SK-N-SH (cell line): ENCODE measurements around the gene RNF130. TPM values are rescaled to one million over a fixed set of nuclear protein-coding genes. Genes with fewer than 3 reads are reported as not detected.

Experiments
- CTCF ChIA-PET: fragments of 300-600, 350-600 bp; formaldehyde crosslinking; extraction: SDS; loops from one replicate; lab custom pipeline; 2021; lab: Yijun Ruan, JAX
- POLR2A ChIA-PET: fragments of 350-600 bp; sonication (Branson Sonifier 250); formaldehyde crosslinking; extraction: SDS; loops from one replicate; lab custom pipeline; 2020; ENCODE audit warnings: antibody characterized with exemption, inconsistent platforms; lab: Yijun Ruan, JAX
- DNase-seq: peaks from one replicate; pipeline ENCODE4 v3.0.0; 2012
- H2AFZ ChIP-seq: fragments of 200-600 bp; sonication (generic); 2 replicates; pipeline ENCODE4 v1.8.1; 2016; ENCODE audit warnings: antibody characterized with exemption, mild to moderate bottlenecking, low read depth
- H3F3A ChIP-seq: fragments of 200-600 bp; sonication (generic); replicated peaks from 2 replicates; pipeline ENCODE3; 2016; ENCODE audit warnings: antibody characterized with exemption, mild to moderate bottlenecking; ENCODE audit not compliant: insufficient read depth
- H3K27ac ChIP-seq, 2 experiments: fragments of 200-500 bp in 1 of 2; fragments of 200-600 bp in 1 of 2; sonication (Bioruptor generic) in 1 of 2; sonication (generic), shearing (Covaris generic) in 1 of 2; 2 replicates each; pipeline versions ENCODE4 v1.5.1 to v1.6.1; 2014 to 2016; ENCODE audit warnings: low read depth in 2 of 2, inconsistent platforms in 1 of 2, low read length in 1 of 2, mild to moderate bottlenecking in 1 of 2, mixed read lengths in 1 of 2
- H3K27me3 ChIP-seq: fragments of 200-600 bp; sonication (generic), shearing (Covaris generic); 2 replicates; pipeline ENCODE4 v1.6.1; 2016; ENCODE audit warnings: mixed run types; ENCODE audit not compliant: insufficient read depth
- H3K36me3 ChIP-seq, 2 experiments: fragments of 200-500 bp in 1 of 2; fragments of 200-600 bp in 1 of 2; sonication (Bioruptor generic) in 1 of 2; sonication (generic) in 1 of 2; replicated peaks in 1 of 2; 2 replicates each; pipeline versions ENCODE3 to v1.5.1; 2014 to 2016; ENCODE audit warnings: low read length in 1 of 2, mild to moderate bottlenecking in 1 of 2; ENCODE audit not compliant: insufficient read depth in 2 of 2, control insufficient read depth in 1 of 2
- H3K4me1 ChIP-seq, 2 experiments: fragments of 200-500 bp in 1 of 2; fragments of 200-600 bp in 1 of 2; sonication (Bioruptor generic) in 1 of 2; sonication (generic), shearing (Covaris generic) in 1 of 2; 2 replicates each; pipeline versions ENCODE4 v1.5.1 to v1.6.1; 2014 to 2016; ENCODE audit warnings: low read depth in 1 of 2, low read length in 1 of 2, mixed run types in 1 of 2; ENCODE audit not compliant: insufficient read depth in 2 of 2, control insufficient read depth in 1 of 2
- H3K4me2 ChIP-seq: fragments of 200-600 bp; sonication (generic), shearing (Covaris generic); 2 replicates; pipeline ENCODE4 v1.6.1; 2017; ENCODE audit warnings: mixed run types
- H3K4me3 ChIP-seq, 2 experiments: fragments of 200-500 bp in 1 of 2; fragments of 200-600 bp in 1 of 2; sonication (Bioruptor generic) in 1 of 2; sonication (generic), shearing (Covaris generic) in 1 of 2; 2 replicates each; pipeline versions ENCODE4 v1.5.1 to v1.8.1; 2014 to 2016; ENCODE audit warnings: low read depth in 2 of 2, inconsistent platforms in 1 of 2, low read length in 1 of 2, mild to moderate bottlenecking in 1 of 2, mixed read lengths in 1 of 2, moderate library complexity in 1 of 2
- H3K79me2 ChIP-seq: fragments of 200-600 bp; sonication (generic); 2 replicates; pipeline ENCODE4 v1.8.1; 2017; ENCODE audit warnings: mild to moderate bottlenecking; ENCODE audit not compliant: insufficient read depth
- H3K9ac ChIP-seq: fragments of 200-600 bp; sonication (generic); 2 replicates; pipeline ENCODE4 v1.6.1; 2017; ENCODE audit warnings: mixed run types
- H3K9me2 ChIP-seq: fragments of 200-600 bp; sonication (generic); 2 replicates; pipeline ENCODE4 v1.6.1; 2017; ENCODE audit warnings: mixed run types
- H3K9me3 ChIP-seq: fragments of 200-600 bp; sonication (generic); 2 replicates; pipeline ENCODE4 v1.6.1; 2017; ENCODE audit warnings: mixed run types, mild to moderate bottlenecking, moderate library complexity
- H4K20me1 ChIP-seq: fragments of 200-600 bp; sonication (generic); 2 replicates; pipeline ENCODE4 v1.6.1; 2017; ENCODE audit warnings: mild to moderate bottlenecking, mixed run types; ENCODE audit not compliant: insufficient read depth
- CTCF ChIP-seq: fragments of 200-600 bp; sonication (generic); IDR thresholded peaks from 2 replicates; pipeline ENCODE4 v1.6.1; 2017; ENCODE audit warnings: antibody characterized with exemption, mild to moderate bottlenecking, moderate library complexity
- ELF1 ChIP-seq: IDR thresholded peaks from 2 replicates; pipeline ENCODE4 v1.4.0; 2012
- EP300 ChIP-seq, 2 experiments: IDR thresholded peaks; 2 replicates each; pipeline versions ENCODE4 v1.4.0 to v1.6.1; 2012; ENCODE audit warnings: borderline replicate concordance in 1 of 2, low read depth in 1 of 2, low read length in 1 of 2
- IRF3 ChIP-seq: fragments of 150-350 bp; IDR thresholded peaks from 2 replicates; pipeline ENCODE4 v1.6.1; 2016; ENCODE audit warnings: mild to moderate bottlenecking, low read depth, low read length
- JUND ChIP-seq: IDR thresholded peaks from 2 replicates; pipeline ENCODE4 v1.4.0; 2012
- MEF2A ChIP-seq: IDR thresholded peaks from 2 replicates; pipeline ENCODE4 v1.4.0; 2012; ENCODE audit warnings: low read depth, borderline replicate concordance
- MXI1 ChIP-seq: IDR thresholded peaks from 2 replicates; pipeline ENCODE4 v1.6.1; 2012; ENCODE audit warnings: mild to moderate bottlenecking, low read depth, low read length, improper control_type of control experiment
- NFIC ChIP-seq: IDR thresholded peaks from 2 replicates; pipeline ENCODE4 v1.4.0; 2012; ENCODE audit warnings: borderline replicate concordance
- RCOR1 ChIP-seq: fragments of 150-350 bp; IDR thresholded peaks from 2 replicates; pipeline ENCODE4 v1.6.1; 2017; ENCODE audit warnings: antibody characterized with exemption, low read length
- REST ChIP-seq: IDR thresholded peaks from 2 replicates; pipeline ENCODE4 v1.6.1; 2012; ENCODE audit warnings: mild to moderate bottlenecking, low read depth, low read length, moderate library complexity
- TCF12 ChIP-seq: IDR thresholded peaks from 2 replicates; pipeline ENCODE4 v1.4.0; 2012
- TEAD4 ChIP-seq: IDR thresholded peaks from 2 replicates; pipeline ENCODE4 v1.4.0; 2012; ENCODE audit warnings: mild to moderate bottlenecking, borderline replicate concordance; ENCODE audit not compliant: insufficient read depth
- WGBS: methylation state at CpG from one replicate; pipeline ENCODE4 v1.1.6; 2017; ENCODE audit warnings: low lambda C conversion rate; 5-methylcytosine and 5-hydroxymethylcytosine counted together
- polyA plus RNA-seq, 3 experiments: library from polyadenylated mRNA; depleted of rRNA; stranded (reverse); fragments of >200 nt; gene quantifications; 2 replicates each; pipeline ENCODE4 v1.2.3, GENCODE V29; 2012

The RNF130 gene
- polyA plus RNA-seq, 1 of the 3 experiments (the other 2 are of a cell fraction): 41.4 TPM

GRCh38 chr5:180102636-180103035, 31.1 kb upstream of the RNF130 start (continued):
- no peak for TF ChIP-seq REST

GRCh38 chr5:180101451-180102105, 30.0 kb upstream of the RNF130 start:
- Histone ChIP-seq H3K27ac (no peak overlapping the region), H3K9me2 (no peaks in the 10 kb centered on the region), H3K79me2 (no peaks in the 10 kb centered on the region), H3K4me3 (no peak overlapping the region), H2AFZ (no peak overlapping the region), H3K4me2 (no peak overlapping the region), H3K4me1 (no peaks in the 10 kb centered on the region), H3F3A (no peaks in the 10 kb centered on the region), H3K27me3 (no peaks in the 10 kb centered on the region), H4K20me1 (no peaks in the 10 kb centered on the region), H3K36me3 (no peaks in the 10 kb centered on the region), H3K9ac (no peak overlapping the region), H3K9me3 (peaks cover 2% of the 10 kb centered on the region; the same call in 1 of the 2 replicates)
- ChIA-PET CTCF (interaction anchor here (1.5 to 2.3 kb wide), 2 partner anchors 10 to 24 kb away, joined by 3 to 6 read pairs; no protein-coding TSS in a partner anchor), POLR2A (no interaction called here)
- WGBS: 75% methylated on average over 15 of the region's 20 CpGs
- no peak for DNase-seq
- TF ChIP-seq ELF1 (no peak), MEF2A (no peak), MXI1 (no peak), CTCF (no peak), RCOR1 (no peak)

- DNase-seq: no peak
- H3K36me3 ChIP-seq: no peaks in the 10 kb centered on the region
- no peak overlapping the region for H3K4me2 ChIP-seq
- H3F3A ChIP-seq: no peaks in the 10 kb centered on the region
- H3K4me1 ChIP-seq: no peaks in the 10 kb centered on the region
- POLR2A ChIA-PET: no interaction called here
- no peaks in the 10 kb centered on the region for H3K9me2 ChIP-seq
- no peaks in the 10 kb centered on the region for H3K79me2 ChIP-seq
- H3K27me3 ChIP-seq: no peaks in the 10 kb centered on the region
- CTCF ChIA-PET: interaction anchor here (1.5 to 2.3 kb wide), 2 partner anchors 9 to 25 kb away, joined by 3 to 6 read pairs; no protein-coding TSS in a partner anchor
- no peak overlapping the region for H3K9ac ChIP-seq
- no peak overlapping the region for H3K4me3 ChIP-seq
- no peak overlapping the region for H2AFZ ChIP-seq
- H4K20me1 ChIP-seq: no peaks in the 10 kb centered on the region
- H3K9me3 ChIP-seq: no peaks in the 10 kb centered on the region
- no peak overlapping the region for H3K27ac ChIP-seq
- WGBS: 68% methylated on average over 12 of the region's 29 CpGs
- TF ChIP-seq JUND (no peak), EP300 (IDR thresholded peaks at IDR 0.05; ENCODE audit: borderline replicate concordance in 1 of 2, low read depth in 1 of 2, low read length in 1 of 2) (no peak), TCF12 (no peak), RCOR1 (no peak), IRF3 (no peak), NFIC (no peak), REST (no peak), TEAD4 (no peak)
These were observed 29.3 kb upstream of the RNF130 start for GRCh38 chr5:180100621-180101450.
